ENCODE measurements around the gene MAD1L1. TPM values are rescaled to one million over a fixed set of nuclear protein-coding genes. Genes with fewer than 3 reads are reported as not detected.

MAD1L1 gene
- total and polyA plus RNA-seq, 2 donors (not counting 1 experiment from before 2014, with no cell fraction given) = 9.8 to 29.4 TPM

- H3K9ac ChIP-seq (ENCODE audit: insufficient read depth, low read length) = no peak overlapping the region
- H3K27me3 ChIP-seq (ENCODE audit: control insufficient read depth, insufficient read depth, low read length) = no peaks in the 10 kb centered on the region
- no peak for DNase-seq (ENCODE audit: low read depth in 2 of 2)
- H2AFZ ChIP-seq (ENCODE audit: low read length) = no peak overlapping the region
- no peak for TF ChIP-seq CTCF (conservative IDR thresholded peaks at IDR 0.05 in 1 of 2, IDR thresholded peaks at IDR 0.05 in 1 of 2; ENCODE audit: low read depth in 1 of 2, low read length in 2 of 2)
- no peak for TF ChIP-seq EZH2 (IDR thresholded peaks at IDR 0.05; ENCODE audit: low read length, missing control alignments)
- H3K4me3 ChIP-seq (replicated peaks in 1 of 4; ENCODE audit: control extremely low read depth in 1 of 4, insufficient read depth in 1 of 4, low read depth in 3 of 4, low read length in 4 of 4) = no peak overlapping the region
- H3K4me1 ChIP-seq (ENCODE audit: control insufficient read depth, extremely low read depth, insufficient read depth, low read length) = no peaks in the 10 kb centered on the region
- H3K36me3 ChIP-seq (ENCODE audit: control insufficient read depth, insufficient read depth, low read length) = no peaks in the 10 kb centered on the region
- no peaks in the 10 kb centered on the region for H3K9me3 ChIP-seq (ENCODE audit: control insufficient read depth, insufficient read depth, low read depth, low read length)
- no peak overlapping the region for H3K27ac ChIP-seq (ENCODE audit: insufficient read depth, low read length)
- H3K4me2 ChIP-seq (ENCODE audit: extremely low read depth, insufficient read depth, low read length) = no peak overlapping the region
- no peaks in the 10 kb centered on the region for H4K20me1 ChIP-seq (ENCODE audit: control insufficient read depth, extremely low read depth, insufficient read depth, low read length)
- no peaks in the 10 kb centered on the region for H3K79me2 ChIP-seq (ENCODE audit: control insufficient read depth, insufficient read depth, low read length)
Observed at GRCh38 chr7:1928645-1929348, 303.9 kb downstream of the MAD1L1 start.

GRCh38 chr7:1927937-1928644 lies 304.7 kb downstream of the MAD1L1 start:
- H2AFZ ChIP-seq (ENCODE audit: low read length) = no peak overlapping the region
- H4K20me1 ChIP-seq (ENCODE audit: control insufficient read depth, extremely low read depth, insufficient read depth, low read length) = no peaks in the 10 kb centered on the region
- no peaks in the 10 kb centered on the region for H3K4me1 ChIP-seq (ENCODE audit: control insufficient read depth, extremely low read depth, insufficient read depth, low read length)
- no peak for TF ChIP-seq CTCF (conservative IDR thresholded peaks at IDR 0.05 in 1 of 2, IDR thresholded peaks at IDR 0.05 in 1 of 2; ENCODE audit: low read depth in 1 of 2, low read length in 2 of 2)
- no peak for TF ChIP-seq EZH2 (IDR thresholded peaks at IDR 0.05; ENCODE audit: low read length, missing control alignments)
- no peak overlapping the region for H3K4me3 ChIP-seq (replicated peaks in 1 of 4; ENCODE audit: control extremely low read depth in 1 of 4, insufficient read depth in 1 of 4, low read depth in 3 of 4, low read length in 4 of 4)
- H3K9me3 ChIP-seq (ENCODE audit: control insufficient read depth, insufficient read depth, low read depth, low read length) = no peaks in the 10 kb centered on the region
- H3K27me3 ChIP-seq (ENCODE audit: control insufficient read depth, insufficient read depth, low read length) = no peaks in the 10 kb centered on the region
- no peak overlapping the region for H3K27ac ChIP-seq (ENCODE audit: insufficient read depth, low read length)
- no peak overlapping the region for H3K9ac ChIP-seq (ENCODE audit: insufficient read depth, low read length)
- no peak for DNase-seq (ENCODE audit: low read depth in 2 of 2)
- H3K36me3 ChIP-seq (ENCODE audit: control insufficient read depth, insufficient read depth, low read length) = no peaks in the 10 kb centered on the region
- H3K79me2 ChIP-seq (ENCODE audit: control insufficient read depth, insufficient read depth, low read length) = no peaks in the 10 kb centered on the region
- no peak overlapping the region for H3K4me2 ChIP-seq (ENCODE audit: extremely low read depth, insufficient read depth, low read length)

GRCh38 chr7:1926908-1927306 lies 305.8 kb downstream of the MAD1L1 start:
- no peaks in the 10 kb centered on the region for H3K9me3 ChIP-seq (ENCODE audit: control insufficient read depth, insufficient read depth, low read depth, low read length)
- TF ChIP-seq CTCF (conservative IDR thresholded peaks at IDR 0.05 in 1 of 2, IDR thresholded peaks at IDR 0.05 in 1 of 2; ENCODE audit: low read depth in 1 of 2, low read length in 2 of 2) (no peak), EZH2 (IDR thresholded peaks at IDR 0.05; ENCODE audit: low read length, missing control alignments) (no peak)
- H3K27me3 ChIP-seq (ENCODE audit: control insufficient read depth, insufficient read depth, low read length) = no peaks in the 10 kb centered on the region
- no peak for DNase-seq (ENCODE audit: low read depth in 2 of 2)
- H3K9ac ChIP-seq (ENCODE audit: insufficient read depth, low read length) = no peak overlapping the region
- no peaks in the 10 kb centered on the region for H4K20me1 ChIP-seq (ENCODE audit: control insufficient read depth, extremely low read depth, insufficient read depth, low read length)
- no peaks in the 10 kb centered on the region for H3K79me2 ChIP-seq (ENCODE audit: control insufficient read depth, insufficient read depth, low read length)
- no peak overlapping the region for H3K4me3 ChIP-seq (replicated peaks in 1 of 4; ENCODE audit: control extremely low read depth in 1 of 4, insufficient read depth in 1 of 4, low read depth in 3 of 4, low read length in 4 of 4)
- H3K4me1 ChIP-seq (ENCODE audit: control insufficient read depth, extremely low read depth, insufficient read depth, low read length) = no peaks in the 10 kb centered on the region
- H3K36me3 ChIP-seq (ENCODE audit: control insufficient read depth, insufficient read depth, low read length) = no peaks in the 10 kb centered on the region
- H3K27ac ChIP-seq (ENCODE audit: insufficient read depth, low read length) = no peak overlapping the region
- H3K4me2 ChIP-seq (ENCODE audit: extremely low read depth, insufficient read depth, low read length) = no peak overlapping the region
- H2AFZ ChIP-seq (ENCODE audit: low read length) = no peak overlapping the region

All from fibroblast of lung (primary cell).